ENCODE data around the gene ACP4.
"Not testable (repeated sequence)": the region's sequence is repeated elsewhere in the genome, so short reads cannot be mapped to it uniquely, and the experiment has no call there.

ACP4 gene

GRCh38 chr19:50770888-50771287 lies 19.3 kb upstream of the ACP4 start:
- Histone ChIP-seq H3K27ac (ENCODE audit: poor library complexity, severe bottlenecking) (no peak overlapping the region), H3K4me3 (ENCODE audit: severe bottlenecking) (no peak overlapping the region), H3K27me3 (ENCODE audit: insufficient read depth, poor library complexity, severe bottlenecking) (no peaks in the 10 kb centered on the region), H3K36me3 (ENCODE audit: low read depth) (no peaks in the 10 kb centered on the region), H3K9me3 (ENCODE audit: severe bottlenecking) (no peaks in the 10 kb centered on the region), H3K4me1 (ENCODE audit: insufficient read depth, poor library complexity, severe bottlenecking) (no peaks in the 10 kb centered on the region)
- ATAC-seq (ENCODE audit: low read depth) (no peak), DNase-seq (ENCODE audit: low spot score) (no peak)
- no peak for TF ChIP-seq CTCF (IDR thresholded peaks at IDR 0.05; ENCODE audit: poor library complexity, severe bottlenecking)

GRCh38 chr19:50772476-50772875 lies 17.7 kb upstream of the ACP4 start:
- Histone ChIP-seq H3K4me1 (ENCODE audit: insufficient read depth, poor library complexity, severe bottlenecking) (no peaks in the 10 kb centered on the region), H3K36me3 (ENCODE audit: low read depth) (no peaks in the 10 kb centered on the region), H3K27me3 (ENCODE audit: insufficient read depth, poor library complexity, severe bottlenecking) (peaks cover 4% of the 10 kb centered on the region), H3K4me3 (ENCODE audit: severe bottlenecking) (no peak overlapping the region), H3K27ac (ENCODE audit: poor library complexity, severe bottlenecking) (no peak overlapping the region), H3K9me3 (ENCODE audit: severe bottlenecking) (peaks cover 9% of the 10 kb centered on the region)
- TF ChIP-seq CTCF (IDR thresholded peaks at IDR 0.05; ENCODE audit: poor library complexity, severe bottlenecking) = no peak
- no peak for DNase-seq (ENCODE audit: low spot score)
- ATAC-seq (ENCODE audit: low read depth) = no peak

- not testable (repeated sequence) for H3K9me3 ChIP-seq (ENCODE audit: severe bottlenecking); H3K4me1 ChIP-seq (ENCODE audit: insufficient read depth, poor library complexity, severe bottlenecking); H3K27me3 ChIP-seq (ENCODE audit: insufficient read depth, poor library complexity, severe bottlenecking); ATAC-seq (ENCODE audit: low read depth); H3K27ac ChIP-seq (ENCODE audit: poor library complexity, severe bottlenecking); H3K4me3 ChIP-seq (ENCODE audit: severe bottlenecking); DNase-seq (ENCODE audit: low spot score); H3K36me3 ChIP-seq (ENCODE audit: low read depth)
These were observed 17.3 kb upstream of the ACP4 start for GRCh38 chr19:50772912-50773311.

- not testable (repeated sequence) for H3K36me3 ChIP-seq (ENCODE audit: low read depth); DNase-seq (ENCODE audit: low spot score); H3K9me3 ChIP-seq (ENCODE audit: severe bottlenecking); ATAC-seq (ENCODE audit: low read depth); H3K4me1 ChIP-seq (ENCODE audit: insufficient read depth, poor library complexity, severe bottlenecking); H3K27ac ChIP-seq (ENCODE audit: poor library complexity, severe bottlenecking); H3K4me3 ChIP-seq (ENCODE audit: severe bottlenecking)
- peaks cover 14% of the 10 kb centered on the region for H3K27me3 ChIP-seq (ENCODE audit: insufficient read depth, poor library complexity, severe bottlenecking)
These were observed 16.8 kb upstream of the ACP4 start for GRCh38 chr19:50773454-50773853.

- no peaks in the 10 kb centered on the region for H3K4me1 ChIP-seq (ENCODE audit: insufficient read depth, poor library complexity, severe bottlenecking)
- H3K4me3 ChIP-seq (ENCODE audit: severe bottlenecking) = no peak overlapping the region
- H3K27me3 ChIP-seq (ENCODE audit: insufficient read depth, poor library complexity, severe bottlenecking) = peaks cover 37% of the 10 kb centered on the region
- no peaks in the 10 kb centered on the region for H3K36me3 ChIP-seq (ENCODE audit: low read depth)
- TF ChIP-seq CTCF (IDR thresholded peaks at IDR 0.05; ENCODE audit: poor library complexity, severe bottlenecking) = no peak
- no peak overlapping the region for H3K27ac ChIP-seq (ENCODE audit: poor library complexity, severe bottlenecking)
- no peak for ATAC-seq (ENCODE audit: low read depth)
- DNase-seq (ENCODE audit: low spot score) = no peak
- peaks cover 9% of the 10 kb centered on the region for H3K9me3 ChIP-seq (ENCODE audit: severe bottlenecking)
These were observed 14.1 kb upstream of the ACP4 start for GRCh38 chr19:50776131-50776530.

GRCh38 chr19:50777261-50777660 lies 13.0 kb upstream of the ACP4 start:
- TF ChIP-seq CTCF (IDR thresholded peaks at IDR 0.05; ENCODE audit: poor library complexity, severe bottlenecking) = no peak
- ATAC-seq (ENCODE audit: low read depth) = no peak
- H3K9me3 ChIP-seq (ENCODE audit: severe bottlenecking) = peaks cover 9% of the 10 kb centered on the region
- no peaks in the 10 kb centered on the region for H3K36me3 ChIP-seq (ENCODE audit: low read depth)
- DNase-seq (ENCODE audit: low spot score) = no peak
- no peak overlapping the region for H3K27ac ChIP-seq (ENCODE audit: poor library complexity, severe bottlenecking)
- H3K4me3 ChIP-seq (ENCODE audit: severe bottlenecking) = no peak overlapping the region
- H3K4me1 ChIP-seq (ENCODE audit: insufficient read depth, poor library complexity, severe bottlenecking) = no peaks in the 10 kb centered on the region
- H3K27me3 ChIP-seq (ENCODE audit: insufficient read depth, poor library complexity, severe bottlenecking) = peaks cover 37% of the 10 kb centered on the region
